Loucy (cell line): ENCODE measurements around the gene TARBP2.

Source experiments
- H2AFZ ChIP-seq: fragments of 200-600 bp; sonication (generic); 2 replicates; pipeline ENCODE4 v1.6.0; 2016; ENCODE audit warnings: antibody characterized with exemption, mild to moderate bottlenecking, low read length, moderate library complexity
- H3F3A ChIP-seq: fragments of 200-600 bp; 2 replicates; pipeline ENCODE4 v1.6.0; 2016; ENCODE audit warnings: antibody characterized with exemption, low read depth, mild to moderate bottlenecking
- H3K27me3 ChIP-seq: fragments of 200-600 bp; sonication (generic); 2 replicates; pipeline ENCODE4 v1.6.1; 2014; ENCODE audit warnings: low read length, mild to moderate bottlenecking; ENCODE audit not compliant: insufficient read depth, poor library complexity, severe bottlenecking
- H3K36me3 ChIP-seq: fragments of 200-600 bp; sonication (generic); 2 replicates; pipeline ENCODE4 v1.6.1; 2016; ENCODE audit warnings: low read length; ENCODE audit not compliant: insufficient read depth
- H3K4me1 ChIP-seq: fragments of 200-600 bp; sonication (generic); 2 replicates; pipeline ENCODE4 v1.5.1; 2014; ENCODE audit warnings: low read length, mild to moderate bottlenecking; ENCODE audit not compliant: insufficient read depth, poor library complexity, severe bottlenecking
- H3K4me2 ChIP-seq: fragments of 200-600 bp; sonication (generic); 2 replicates; pipeline ENCODE4 v1.6.0; 2014; ENCODE audit warnings: antibody characterized with exemption, low read length, low read depth, mild to moderate bottlenecking; ENCODE audit not compliant: poor library complexity, severe bottlenecking
- H3K4me3 ChIP-seq: fragments of 200-600 bp; sonication (generic); 2 replicates; pipeline ENCODE4 v1.5.1; 2014; ENCODE audit warnings: low read length, mild to moderate bottlenecking, mixed read lengths; ENCODE audit not compliant: poor library complexity, severe bottlenecking
- H3K79me2 ChIP-seq: fragments of 200-600 bp; sonication (generic); 2 replicates; pipeline ENCODE4 v1.6.1; 2014; ENCODE audit warnings: low read length; ENCODE audit not compliant: insufficient read depth
- H3K9ac ChIP-seq: fragments of 200-600 bp; sonication (generic); 2 replicates; pipeline ENCODE4 v1.6.0; 2014; ENCODE audit warnings: mild to moderate bottlenecking, low read depth, low read length, moderate library complexity; ENCODE audit not compliant: poor library complexity, severe bottlenecking
- H3K9me2 ChIP-seq: fragments of 200-600 bp; sonication (generic); replicated peaks from 2 replicates; pipeline ENCODE4 v1.6.1; 2016; ENCODE audit warnings: low read depth, low read length, mixed read lengths
- H3K9me3 ChIP-seq: fragments of 200-600 bp; sonication (generic); 2 replicates; pipeline ENCODE4 v1.6.1; 2014; ENCODE audit warnings: mild to moderate bottlenecking, antibody characterized with exemption, low read length, low read depth; ENCODE audit not compliant: insufficient read depth
- H4K20me1 ChIP-seq: fragments of 200-600 bp; sonication (generic); 2 replicates; pipeline ENCODE4 v1.6.0; 2014; ENCODE audit warnings: antibody characterized with exemption, low read length, mild to moderate bottlenecking; ENCODE audit not compliant: insufficient read depth, poor library complexity, severe bottlenecking
- CTCF ChIP-seq: fragments of 200-600 bp; sonication (generic); conservative IDR thresholded peaks from 2 replicates; pipeline ENCODE4 v1.5.1; 2014; ENCODE audit warnings: mild to moderate bottlenecking, antibody characterized with exemption, low read length
- EZH2phosphoT487 ChIP-seq: fragments of 200-600 bp; IDR thresholded peaks from 2 replicates; pipeline ENCODE4 v1.6.1; 2018; ENCODE audit warnings: antibody characterized with exemption, mild to moderate bottlenecking, moderate library complexity, borderline replicate concordance

Gene TARBP2

GRCh38 chr12:53459097-53459496 lies 42.0 kb upstream of the TARBP2 start:
- Histone ChIP-seq H3K36me3 (peaks cover 99% of the 10 kb centered on the region), H3K79me2 (peaks cover 100% of the 10 kb centered on the region), H3K27me3 (no peaks in the 10 kb centered on the region), H3F3A (0 out of 2 replicates have a peak, but pooled peaks cover 3% of the 10 kb centered on the region), H3K4me3 (no peak overlapping the region), H2AFZ (no peak overlapping the region), H4K20me1 (peaks cover 100% of the 10 kb centered on the region), H3K9ac (no peak overlapping the region), H3K9me2 (no peaks in the 10 kb centered on the region), H3K4me2 (peak overlapping the region; percentile 67), H3K4me1 (peaks cover 76% of the 10 kb centered on the region), H3K9me3 (no peaks in the 10 kb centered on the region)
- TF ChIP-seq EZH2phosphoT487 (no peak), CTCF (no peak)

DNA sequence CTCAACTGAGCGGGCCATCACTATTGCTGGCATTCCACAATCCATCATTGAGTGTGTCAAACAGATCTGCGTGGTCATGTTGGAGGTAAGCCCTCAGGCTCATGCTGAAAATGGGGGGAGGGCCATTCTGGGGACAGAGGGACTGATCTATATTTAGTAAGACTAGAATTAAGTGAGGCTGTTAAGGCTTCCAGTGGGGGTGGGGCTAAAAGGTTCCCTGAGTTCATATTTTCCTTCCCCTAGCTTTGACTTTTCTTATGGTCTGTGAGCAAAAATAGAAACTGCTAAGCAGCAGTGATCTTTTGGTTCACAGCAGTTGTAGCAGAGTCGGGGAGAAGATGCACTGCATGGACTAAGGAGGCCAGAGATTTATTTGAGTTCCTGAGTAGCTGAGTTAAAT lies 40.0 kb upstream of the TARBP2 start:
- H3K27me3 ChIP-seq, result no peaks in the 10 kb centered on the region
- peak overlapping the region; percentile 26 for H3K4me3 ChIP-seq
- no peak overlapping the region for H2AFZ ChIP-seq
- no peak for TF ChIP-seq CTCF
- no peak for TF ChIP-seq EZH2phosphoT487
- H3K36me3 ChIP-seq, result peaks cover 99% of the 10 kb centered on the region
- no peaks in the 10 kb centered on the region for H3K9me3 ChIP-seq
- peaks cover 100% of the 10 kb centered on the region for H4K20me1 ChIP-seq
- peak overlapping the region; percentile 67 for H3K4me2 ChIP-seq
- peak overlapping the region; percentile 48 for H3K9ac ChIP-seq
- H3K9me2 ChIP-seq, result no peaks in the 10 kb centered on the region
- peaks cover 100% of the 10 kb centered on the region for H3K79me2 ChIP-seq
- peaks cover 6% of the 10 kb centered on the region; the same call in 1 of the 2 replicates for H3F3A ChIP-seq
- peaks cover 62% of the 10 kb centered on the region for H3K4me1 ChIP-seq

- Histone ChIP-seq H3K9me2 (no peaks in the 10 kb centered on the region), H3K79me2 (peaks cover 100% of the 10 kb centered on the region), H3K9me3 (no peaks in the 10 kb centered on the region), H2AFZ (no peak overlapping the region), H3K9ac (peak overlapping the region; percentile 18), H3K36me3 (peaks cover 99% of the 10 kb centered on the region), H3K27me3 (no peaks in the 10 kb centered on the region), H3K4me2 (peak overlapping the region; percentile 67), H3F3A (peaks cover 6% of the 10 kb centered on the region; the same call in 1 of the 2 replicates), H3K4me3 (peak overlapping the region; percentile 26), H3K4me1 (peaks cover 58% of the 10 kb centered on the region), H4K20me1 (peaks cover 100% of the 10 kb centered on the region)
- TF ChIP-seq EZH2phosphoT487 (no peak), CTCF (no peak)
These were observed 39.5 kb upstream of the TARBP2 start for GRCh38 chr12:53461591-53461990.
